GM12878 (cell line): Measurements from ENCODE around the gene DAZAP1. TPM values are rescaled to one million over a fixed set of nuclear protein-coding genes. Genes with fewer than 3 reads are reported as not detected.
A peak's percentile ranks its signal among the peaks of the same experiment; 100 is the strongest.

Experiments
- BCLAF1 ChIP-seq: fragments of 450-650 bp; IDR thresholded peaks from 2 replicates; pipeline ENCODE4 v1.6.1; 2017; ENCODE audit warnings: antibody characterized with exemption, mild to moderate bottlenecking, moderate library complexity
- BRCA1 ChIP-seq: IDR thresholded peaks from 2 replicates; pipeline ENCODE4 v1.6.1; 2011; ENCODE audit warnings: low read depth, low read length, improper control_type of control experiment
- CEBPB ChIP-seq, 2 experiments: fragments of 150-350 bp in 1 of 2; IDR thresholded peaks; 2 replicates each; pipeline ENCODE4 v1.6.1; 2012 to 2014; ENCODE audit warnings: low read depth in 2 of 2, low read length in 2 of 2, borderline replicate concordance in 1 of 2, inconsistent platforms in 1 of 2
- CREB1 ChIP-seq: IDR thresholded peaks from 2 replicates; pipeline ENCODE4 v1.6.1; 2012; ENCODE audit warnings: low read depth, mild to moderate bottlenecking, inconsistent platforms
- E2F8 ChIP-seq: fragments of 450-650 bp; IDR thresholded peaks from 2 replicates; pipeline ENCODE4 v1.6.1; 2018; ENCODE audit warnings: mild to moderate bottlenecking, low read depth, moderate library complexity; ENCODE audit not compliant: partially characterized antibody
- E4F1 ChIP-seq: fragments of 450-650 bp; IDR thresholded peaks from 2 replicates; pipeline ENCODE4 v1.6.1; 2018; ENCODE audit warnings: borderline replicate concordance, mild to moderate bottlenecking; ENCODE audit not compliant: partially characterized antibody
- EZH2 ChIP-seq: IDR thresholded peaks from 2 replicates; pipeline ENCODE4 v1.6.1; 2012; ENCODE audit warnings: low read depth, mild to moderate bottlenecking, control low read depth, inconsistent platforms, low read length, borderline replicate concordance; ENCODE audit not compliant: control insufficient read depth
- LARP7 ChIP-seq: fragments of 450-650 bp; IDR thresholded peaks from 2 replicates; pipeline ENCODE4 v1.6.1; 2017; ENCODE audit warnings: mild to moderate bottlenecking
- NFXL1 ChIP-seq: fragments of 450-650 bp; IDR thresholded peaks from 2 replicates; pipeline ENCODE4 v1.6.1; 2017; ENCODE audit warnings: antibody characterized with exemption, mild to moderate bottlenecking, borderline replicate concordance
- RELB ChIP-seq: fragments of 450-650 bp; IDR thresholded peaks from 2 replicates; pipeline ENCODE4 v1.6.1; 2017; ENCODE audit warnings: low read depth, mild to moderate bottlenecking, moderate library complexity
- STAT1 ChIP-seq: fragments of 450-650 bp; conservative IDR thresholded peaks from 2 replicates; pipeline ENCODE4 v1.6.1; 2014; ENCODE audit warnings: antibody characterized with exemption, mild to moderate bottlenecking
- TAF1 ChIP-seq: IDR thresholded peaks from 2 replicates; pipeline ENCODE4 v1.6.1; 2011; ENCODE audit warnings: mild to moderate bottlenecking, low read depth, low read length, borderline replicate concordance
- ZNF592 ChIP-seq: fragments of 450-650 bp; IDR thresholded peaks from 2 replicates; pipeline ENCODE4 v1.6.1; 2017; ENCODE audit warnings: mild to moderate bottlenecking, moderate library complexity
- polyA plus RNA-seq, 11 experiments: library from polyadenylated mRNA; depleted of rRNA in 4 of 11; unstranded in 6 of 11; stranded (reverse) in 5 of 11; fragments of >200 nt; fragmentation: Nextera tagmentation in 4 of 11; fragmentation: Illumina TruSeq in 1 of 11; extraction: Ambion mirVana in 4 of 11; extraction: Trizol in 1 of 11; gene quantifications; 1 replicate in 1 of 11; 2 replicates in 10 of 11; pipeline versions ENCODE4 v1.2.1 to v1.2.3, GENCODE V29; 2011 to 2016; ENCODE audit warnings: inconsistent platforms in 2 of 11, missing spikeins in 2 of 11, low read depth in 1 of 11
- total RNA-seq, 4 experiments: library from RNA; depleted of rRNA in 3 of 4; stranded (reverse); fragments of >200 nt in 3 of 4; fragmentation: Illumina TruSeq in 1 of 4; extraction: Trizol in 1 of 4; gene quantifications; 2 replicates each; pipeline versions ENCODE4 v1.2.1 to v1.2.3, GENCODE V29; 2013 to 2021

The DAZAP1 gene
- total and polyA plus RNA-seq, 10 of the 15 experiments (the other 5 are each of a cell fraction or from before 2014, with no cell fraction given): 9.9 to 240 (median 92.3) TPM

- peak; percentile 94 for TF ChIP-seq RELB
- TF ChIP-seq TAF1: peak; percentile 49; the same call in 1 of the 2 replicates
- TF ChIP-seq NFXL1: no peak
- peak; percentile 68 for TF ChIP-seq CREB1
- no peak for TF ChIP-seq BCLAF1
- no peak for TF ChIP-seq BRCA1
- peak; percentile 80 for TF ChIP-seq E2F8
- TF ChIP-seq LARP7: peak; percentile 86
- TF ChIP-seq E4F1: peak; percentile 79
- TF ChIP-seq ZNF592: no peak
- TF ChIP-seq CEBPB (IDR thresholded peaks at IDR 0.05; ENCODE audit: borderline replicate concordance in 1 of 2, low read depth in 2 of 2, low read length in 2 of 2): no peak
- TF ChIP-seq STAT1: peak; percentile 65; the same call in 1 of the 2 replicates
- no peak for TF ChIP-seq EZH2
Observed at GRCh38 chr19:1478934-1479707, 71.7 kb downstream of the DAZAP1 start, which contains the start of gene C19orf25 (continued).
